Lung (tissue), 13 donors: ENCODE results near the gene SSH2. TPM values are rescaled to one million over a fixed set of nuclear protein-coding genes. Genes with fewer than 3 reads are reported as not detected.

Experiments used
- ATAC-seq: fragments of 200-7000 bp; cut with Tn5 transposase; one replicate; pipeline ENCODE4 v1.9.1; 2020; ENCODE audit warnings: moderate number of reproducible peaks; ENCODE audit not compliant: insufficient read depth, low FRiP score
- DNase-seq, 3 donors: peaks; one replicate each; pipeline ENCODE4 v3.0.0-alpha.2; 2013 to 2017
- H3K27ac ChIP-seq, 2 donors: one replicate each; pipeline ENCODE4 v1.5.1; 2013; ENCODE audit warnings: mild to moderate bottlenecking in 2 of 2, moderate library complexity in 2 of 2, control low read depth in 1 of 2, inconsistent platforms in 1 of 2, low read depth in 1 of 2, low read length in 1 of 2
- H3K27me3 ChIP-seq, 3 donors: one replicate each; pipeline ENCODE4 v1.5.1; 2013; ENCODE audit warnings: low read length in 2 of 3; ENCODE audit not compliant: control insufficient read depth in 3 of 3, insufficient read depth in 3 of 3
- H3K36me3 ChIP-seq, 4 donors: one replicate each; pipeline ENCODE4 v1.5.1; 2013; ENCODE audit warnings: low read length in 4 of 4, mild to moderate bottlenecking in 1 of 4, moderate library complexity in 1 of 4; ENCODE audit not compliant: control insufficient read depth in 4 of 4, insufficient read depth in 4 of 4
- H3K4me1 ChIP-seq, 5 donors: one replicate each; pipeline ENCODE4 v1.5.1; 2013; ENCODE audit warnings: low read length in 5 of 5, mild to moderate bottlenecking in 2 of 5, moderate library complexity in 1 of 5; ENCODE audit not compliant: control insufficient read depth in 5 of 5, insufficient read depth in 5 of 5
- H3K4me3 ChIP-seq: one replicate; pipeline ENCODE4 v1.5.1; 2013; ENCODE audit warnings: mild to moderate bottlenecking, control low read depth, moderate library complexity
- H3K9ac ChIP-seq, 2 donors: one replicate each; pipeline ENCODE4 v1.5.1; 2013; ENCODE audit warnings: low read length in 2 of 2, control low read depth in 1 of 2; ENCODE audit not compliant: insufficient read depth in 1 of 2
- H3K9me3 ChIP-seq, 4 donors: one replicate each; pipeline ENCODE4 v1.5.1; 2013; ENCODE audit warnings: low read length in 3 of 4, mild to moderate bottlenecking in 1 of 4, moderate library complexity in 1 of 4; ENCODE audit not compliant: control insufficient read depth in 4 of 4, insufficient read depth in 3 of 4
- WGBS, 2 donors: extraction: QIAGEN DNeasy Blood & Tissue Kit; methylation state at CpG; one replicate each; pipeline ENCODE4 v1.1.7; 2013; 5-methylcytosine and 5-hydroxymethylcytosine counted together
- polyA plus RNA-seq, 2 donors: library from polyadenylated mRNA; stranded (reverse); fragments of 200-250 nt; gene quantifications; one replicate each; pipeline ENCODE4 v1.2.1, GENCODE V29; 2013
- small RNA-seq: library from RNA; depleted of rRNA; stranded (forward); fragments of <200 nt; gene quantifications from one replicate; pipeline ENCODE3, GENCODE V24; 2014; ENCODE audit warnings: low replicate concordance
- total RNA-seq, 2 donors: library from RNA; depleted of rRNA in 1 of 2; stranded (reverse); fragments of >200 nt in 1 of 2; gene quantifications; one replicate each; pipeline ENCODE4 v1.2.1, GENCODE V29; 2014 to 2021
- TF ChIP-seq, protein P1 (sequence below): IDR thresholded peaks from 2 replicates; pipeline ENCODE4 v1.5.1; 2012; ENCODE audit warnings: mild to moderate bottlenecking; ENCODE audit errors: control extremely low read depth, extremely low read depth
- donor health status: control.
- donor health status: control.
- donor health status: Bipolar disorder and iron deficiency.
- donor health status: healthy.
- donor health status: DM: yes; HTN: yes; CAD: no.

SSH2 gene
- total and polyA plus RNA-seq, 4 donors = 23.4 to 69.4 (median 41.1) TPM

GRCh38 chr17:29577001-29577370 lies 353.0 kb downstream of the SSH2 start:
- Histone ChIP-seq H3K9me3 (no peaks in the 10 kb centered on the region), H3K27me3 (no peaks in the 10 kb centered on the region), H3K27ac (no peak overlapping the region), H3K36me3 (peaks cover 3 to 65% (median 24%) of the 10 kb centered on the region in 4 donors), H3K4me3 (no peak overlapping the region), H3K4me1 (peaks cover 0 to 17% (median 0%) of the 10 kb centered on the region in 5 donors), H3K9ac (no peak overlapping the region)
- 96 to 97% methylated on average over 9 of the region's 9 CpGs for WGBS, 2 donors
- TF ChIP-seq, protein P1, sequence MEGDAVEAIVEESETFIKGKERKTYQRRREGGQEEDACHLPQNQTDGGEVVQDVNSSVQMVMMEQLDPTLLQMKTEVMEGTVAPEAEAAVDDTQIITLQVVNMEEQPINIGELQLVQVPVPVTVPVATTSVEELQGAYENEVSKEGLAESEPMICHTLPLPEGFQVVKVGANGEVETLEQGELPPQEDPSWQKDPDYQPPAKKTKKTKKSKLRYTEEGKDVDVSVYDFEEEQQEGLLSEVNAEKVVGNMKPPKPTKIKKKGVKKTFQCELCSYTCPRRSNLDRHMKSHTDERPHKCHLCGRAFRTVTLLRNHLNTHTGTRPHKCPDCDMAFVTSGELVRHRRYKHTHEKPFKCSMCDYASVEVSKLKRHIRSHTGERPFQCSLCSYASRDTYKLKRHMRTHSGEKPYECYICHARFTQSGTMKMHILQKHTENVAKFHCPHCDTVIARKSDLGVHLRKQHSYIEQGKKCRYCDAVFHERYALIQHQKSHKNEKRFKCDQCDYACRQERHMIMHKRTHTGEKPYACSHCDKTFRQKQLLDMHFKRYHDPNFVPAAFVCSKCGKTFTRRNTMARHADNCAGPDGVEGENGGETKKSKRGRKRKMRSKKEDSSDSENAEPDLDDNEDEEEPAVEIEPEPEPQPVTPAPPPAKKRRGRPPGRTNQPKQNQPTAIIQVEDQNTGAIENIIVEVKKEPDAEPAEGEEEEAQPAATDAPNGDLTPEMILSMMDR = no peak
- ATAC-seq (no peak), DNase-seq (no peak)

DNA sequence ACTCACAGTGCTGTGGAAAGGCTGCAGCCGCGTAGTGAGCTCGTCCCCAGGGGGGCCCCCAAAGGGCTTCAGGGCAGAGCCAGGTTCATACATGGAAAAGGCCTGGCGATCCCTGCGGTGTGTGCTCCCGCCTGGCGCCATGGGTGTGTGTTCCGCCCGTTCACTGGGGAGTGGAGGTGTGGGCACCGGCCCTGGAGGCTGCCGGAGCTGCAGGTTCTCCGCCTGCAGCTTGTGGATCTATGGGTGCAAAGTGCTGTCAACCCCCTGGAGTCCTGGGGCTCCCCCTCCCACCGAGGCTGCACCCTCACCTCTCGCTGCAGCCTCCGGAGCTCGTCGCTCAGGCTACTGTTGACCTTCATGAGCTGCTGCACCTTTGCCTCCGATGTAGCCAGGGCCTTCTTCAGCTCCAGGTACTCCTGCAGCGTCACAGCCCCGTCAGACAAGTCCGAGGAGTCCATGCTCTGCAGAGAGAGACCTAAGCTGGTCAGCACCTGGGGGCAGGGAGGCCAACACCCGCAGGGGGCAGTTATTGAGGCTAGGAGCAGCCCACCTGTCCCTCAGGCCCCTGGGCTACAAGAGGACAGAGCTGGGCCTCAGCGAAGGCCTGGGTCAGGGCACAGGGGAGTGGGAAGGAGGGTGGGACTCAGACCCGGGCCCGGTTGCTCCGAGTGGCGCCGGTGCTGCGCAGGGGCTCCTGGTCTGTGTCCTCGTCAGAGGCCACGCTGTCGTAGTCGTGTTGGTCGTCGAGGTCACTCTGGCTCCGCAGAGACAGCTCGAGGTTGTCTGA lies 353.6 kb downstream of the SSH2 start:
- H3K4me1 ChIP-seq = peaks cover 0 to 17% (median 0%) of the 10 kb centered on the region in 5 donors
- H3K9me3 ChIP-seq = no peaks in the 10 kb centered on the region
- H3K27ac ChIP-seq = no peak overlapping the region
- no peaks in the 10 kb centered on the region for H3K27me3 ChIP-seq
- peaks cover 3 to 62% (median 28%) of the 10 kb centered on the region in 4 donors for H3K36me3 ChIP-seq
- H3K9ac ChIP-seq = no peak overlapping the region
- DNase-seq (no peak), ATAC-seq (no peak)
- 95 to 98% methylated on average over 37 of the region's 37 CpGs for WGBS, 2 donors
- TF ChIP-seq, protein P1 = no peak
- no peak overlapping the region for H3K4me3 ChIP-seq

Small RNAs within 50 kb of the gene (small RNA-seq; reads per million reads assigned to genes)
- gene RF00156 (not detected), gene RF01210 (not detected), gene RNU6-920P (not detected)

Other genes starting within 250 kb of the SSH2 start
- gene EFCAB5, start 11.4 kb upstream of the SSH2 start, total RNA-seq = 1 to 10 TPM in 1 of 2 donors, under 1 TPM in 1; 0.61 to 2.2 TPM
- under 1 TPM; 0.09 to 0.24 TPM for gene EFCAB5, start 11.4 kb upstream of the SSH2 start, polyA plus RNA-seq
- gene NSRP1, start 186.6 kb upstream of the SSH2 start, total RNA-seq = 10 to 100 TPM; 24.8 to 33.5 TPM
- gene NSRP1, start 186.6 kb upstream of the SSH2 start, polyA plus RNA-seq = 10 to 100 TPM; 22.3 to 22.8 TPM